Measurements from ENCODE around the gene MAGI3.

MAGI3 gene

GRCh38 chr1:113389953-113390834, at the start of gene MAGI3:
MAGI3 (plus strand) TSS chr1:113390515; CDS start chr1:113391034, 519 bp downstream.
- FAIRE-seq, result peak; percentile 88

DNA sequence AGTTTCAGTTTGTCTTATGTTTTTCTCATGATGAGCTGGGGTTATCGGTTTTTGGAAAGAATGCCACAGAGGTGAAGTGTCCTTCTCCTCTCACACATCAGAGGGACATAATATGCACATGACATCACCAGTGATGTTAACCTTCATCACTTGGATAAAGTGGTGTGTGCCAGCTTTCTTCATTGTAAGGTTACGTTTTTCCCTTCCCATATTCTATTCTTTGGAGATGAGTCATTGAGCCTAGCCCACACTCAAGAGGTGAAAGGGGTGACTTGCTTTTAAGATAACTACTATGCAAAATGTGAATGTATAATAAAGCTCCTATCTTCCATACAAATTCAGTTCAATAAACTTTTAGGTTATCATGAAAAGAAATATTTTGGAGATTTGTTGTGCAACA, 36.7 kb upstream of the MAGI3 start:
- FAIRE-seq, result no peak

GRCh38 chr1:113363935-113364334, 26.4 kb upstream of the MAGI3 start:
- FAIRE-seq, result no peak

GRCh38 chr1:113369040-113369439, 21.3 kb upstream of the MAGI3 start:
- FAIRE-seq, result no peak

- no peak for FAIRE-seq
Observed at GRCh38 chr1:113369699-113370098, 20.6 kb upstream of the MAGI3 start.

GRCh38 chr1:113370868-113371267, 19.4 kb upstream of the MAGI3 start:
- FAIRE-seq, result no peak

DNA sequence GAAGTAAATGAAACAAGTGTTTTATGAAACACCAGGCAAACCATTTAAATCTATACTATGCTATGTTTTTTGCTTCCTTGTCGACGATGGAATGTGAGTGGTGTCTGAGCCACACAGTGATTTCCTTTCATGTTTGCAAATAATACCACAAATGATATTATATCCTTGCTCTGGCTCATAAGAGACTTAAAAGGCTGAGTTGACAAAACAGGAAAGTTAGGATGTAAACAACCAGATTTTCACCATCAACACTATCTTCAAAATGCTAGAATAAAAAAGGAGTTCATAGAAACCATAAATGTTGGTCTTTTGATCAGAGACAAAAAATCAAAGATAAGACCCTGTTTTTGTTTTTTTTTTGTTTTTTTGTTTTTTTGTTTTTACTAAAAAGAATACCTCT, 17.8 kb upstream of the MAGI3 start:
- no peak for FAIRE-seq

DNA sequence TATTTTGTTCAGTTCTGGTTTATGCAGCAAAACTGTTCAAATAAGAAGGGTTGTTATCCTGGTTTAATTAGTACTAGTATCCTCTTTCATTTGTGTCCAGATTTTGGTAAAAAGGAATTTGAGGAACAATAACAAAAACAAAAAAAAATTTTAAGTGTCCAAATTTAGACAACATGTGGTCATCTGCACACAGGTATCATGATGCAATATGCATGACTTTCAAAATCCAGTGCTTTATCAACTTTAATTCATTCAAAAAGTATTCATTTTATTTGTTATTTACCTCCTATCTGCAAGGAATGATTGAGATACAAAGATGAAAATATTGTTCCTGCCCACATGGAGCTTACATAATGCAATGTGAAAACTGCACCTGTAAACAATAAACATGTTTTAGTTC, 16.7 kb upstream of the MAGI3 start:
- FAIRE-seq, result no peak

- FAIRE-seq, result no peak
Observed at GRCh38 chr1:113375878-113376277, 14.4 kb upstream of the MAGI3 start.

- no peak for FAIRE-seq
Observed at GRCh38 chr1:113380075-113380474, 10.2 kb upstream of the MAGI3 start.

- FAIRE-seq, result no peak
Observed at GRCh38 chr1:113388017-113388620, 2.2 kb upstream of the MAGI3 start.

GRCh38 chr1:113388621-113389358, 1.5 kb upstream of the MAGI3 start:
- no peak for FAIRE-seq

- FAIRE-seq, result no peak
Observed at GRCh38 chr1:113389359-113389952, 859 bp upstream of the MAGI3 start.

- FAIRE-seq, result no peak
Observed at GRCh38 chr1:113390871-113391648, 745 bp downstream of the MAGI3 start.

- no peak for FAIRE-seq
Observed at GRCh38 chr1:113391649-113392271, 1.4 kb downstream of the MAGI3 start.

GRCh38 chr1:113392541-113393128, 2.3 kb downstream of the MAGI3 start:
- FAIRE-seq, result no peak

DNA sequence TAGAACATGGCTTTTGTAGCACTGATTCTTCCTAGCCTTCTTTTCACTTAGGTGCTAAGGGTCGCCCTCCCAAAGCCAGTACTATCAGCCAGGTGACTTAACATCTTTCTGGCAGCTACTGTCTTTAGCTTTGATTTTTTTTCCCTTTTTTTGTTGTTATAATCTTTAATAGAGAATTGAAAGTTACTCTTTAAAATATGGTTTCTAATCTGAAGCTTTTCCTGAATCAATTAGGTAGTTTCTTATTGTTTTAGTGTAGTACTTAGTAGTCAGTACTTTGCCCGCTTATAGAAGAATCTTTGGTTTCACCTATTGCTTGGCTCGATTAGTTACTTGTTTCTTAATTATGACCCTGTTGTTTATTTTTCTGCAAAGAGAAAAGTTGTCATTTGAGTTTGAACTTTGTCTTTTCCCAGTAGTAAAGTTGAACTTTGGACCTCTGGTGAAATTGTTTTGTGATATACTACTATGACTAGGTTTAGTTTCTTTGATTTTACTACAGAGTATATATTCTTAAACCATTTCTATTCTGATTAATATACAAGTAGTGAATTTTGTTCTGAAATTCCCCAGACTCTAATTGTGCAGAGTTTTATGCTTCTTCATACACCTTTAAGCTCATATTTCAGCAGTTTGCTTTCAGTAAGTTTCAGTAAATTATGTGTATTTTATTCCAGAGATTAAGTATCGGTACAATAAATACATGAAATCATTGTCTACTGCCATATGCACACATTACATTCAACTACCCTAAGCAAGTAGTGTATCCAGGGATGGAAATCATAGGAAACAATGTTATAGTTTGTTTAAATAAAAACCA, 3.9 kb downstream of the MAGI3 start:
- FAIRE-seq, result no peak

- FAIRE-seq, result peak; percentile 5
Observed at GRCh38 chr1:113394863-113395259, 4.5 kb downstream of the MAGI3 start.

- FAIRE-seq, result no peak
Observed at GRCh38 chr1:113396102-113396501, 5.8 kb downstream of the MAGI3 start.

DNA sequence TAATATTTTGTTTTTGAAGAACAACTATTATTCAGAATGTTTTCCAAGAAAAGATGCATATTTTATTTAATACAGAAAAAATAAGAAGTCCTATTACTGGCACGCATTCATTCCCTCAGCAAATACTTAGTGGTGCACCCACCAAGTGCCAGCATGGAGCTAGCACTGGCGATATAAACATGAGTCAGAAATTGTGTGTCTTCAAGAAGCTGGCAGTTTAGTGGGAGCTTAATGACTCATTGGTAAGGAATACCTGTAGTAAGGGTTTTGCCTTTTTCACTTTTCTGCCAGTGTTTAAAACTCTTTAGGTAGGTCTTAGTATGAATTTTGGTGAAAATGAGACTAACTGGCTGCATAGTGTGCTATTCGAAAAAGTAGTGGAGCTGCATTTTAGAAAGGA, 6.3 kb downstream of the MAGI3 start:
- FAIRE-seq, result no peak
